Measurements from ENCODE around the gene HDAC11. TPM values are rescaled to one million over a fixed set of nuclear protein-coding genes. Genes with fewer than 3 reads are reported as not detected.
A peak's percentile ranks its signal among the peaks of the same experiment; 100 is the strongest.

HDAC11 gene
- total RNA-seq, 2 donors from 2014 or later: 24.0 to 36.1 TPM

GRCh38 chr3:13540297-13540995 lies 60.3 kb downstream of the HDAC11 start:
- TF ChIP-seq CTCF (IDR thresholded peaks at IDR 0.05): no peak
- H3K4me3 ChIP-seq: no peak overlapping the region
- no peak overlapping the region for H3K27ac ChIP-seq
- H3K36me3 ChIP-seq: no peaks in the 10 kb centered on the region
- no peaks in the 10 kb centered on the region for H3K4me1 ChIP-seq
- peak; percentile 32 for DNase-seq
- intact Hi-C loops (cut with DNase I): no loop called here
- peaks cover 5% of the 10 kb centered on the region for H3K27me3 ChIP-seq
- no peak overlapping the region for H3K9ac ChIP-seq (ENCODE audit: low read depth in 2 of 2, low read length in 2 of 2)
- no peaks in the 10 kb centered on the region for H3K9me3 ChIP-seq

- H3K36me3 ChIP-seq: no peaks in the 10 kb centered on the region
- DNase-seq: no peak
- no peak overlapping the region for H3K9ac ChIP-seq (ENCODE audit: low read depth in 2 of 2, low read length in 2 of 2)
- TF ChIP-seq CTCF (IDR thresholded peaks at IDR 0.05): no peak
- H3K9me3 ChIP-seq: no peaks in the 10 kb centered on the region
- no peaks in the 10 kb centered on the region for H3K4me1 ChIP-seq
- H3K27ac ChIP-seq: no peak overlapping the region
- H3K27me3 ChIP-seq: peaks cover 1% of the 10 kb centered on the region
- no peak overlapping the region for H3K4me3 ChIP-seq
- intact Hi-C loops (cut with DNase I): no loop called here
Observed at GRCh38 chr3:13541691-13542090, 61.6 kb downstream of the HDAC11 start.

- Histone ChIP-seq H3K4me1 (no peaks in the 10 kb centered on the region), H3K27me3 (no peaks in the 10 kb centered on the region), H3K9me3 (no peaks in the 10 kb centered on the region), H3K27ac (no peak overlapping the region), H3K36me3 (no peaks in the 10 kb centered on the region), H3K9ac (ENCODE audit: low read depth in 2 of 2, low read length in 2 of 2) (no peak overlapping the region), H3K4me3 (no peak overlapping the region)
- intact Hi-C loops (cut with DNase I): no loop called here
- no peak for TF ChIP-seq CTCF (IDR thresholded peaks at IDR 0.05)
- no peak for DNase-seq
Observed at GRCh38 chr3:13542142-13542541, 62.0 kb downstream of the HDAC11 start.

GRCh38 chr3:13543253-13543652 lies 63.1 kb downstream of the HDAC11 start:
- peak; percentile 40 for DNase-seq
- TF ChIP-seq CTCF (IDR thresholded peaks at IDR 0.05): no peak
- intact Hi-C loops (cut with DNase I): no loop called here
- H3K27me3 ChIP-seq: peaks cover 3% of the 10 kb centered on the region
- no peaks in the 10 kb centered on the region for H3K4me1 ChIP-seq
- H3K36me3 ChIP-seq: no peaks in the 10 kb centered on the region
- no peaks in the 10 kb centered on the region for H3K9me3 ChIP-seq
- H3K9ac ChIP-seq (ENCODE audit: low read depth in 2 of 2, low read length in 2 of 2): no peak overlapping the region
- H3K27ac ChIP-seq: no peak overlapping the region
- no peak overlapping the region for H3K4me3 ChIP-seq

- DNase-seq: no peak
- Histone ChIP-seq H3K9me3 (no peaks in the 10 kb centered on the region), H3K27me3 (peaks cover 8% of the 10 kb centered on the region), H3K36me3 (no peaks in the 10 kb centered on the region), H3K4me1 (no peaks in the 10 kb centered on the region), H3K4me3 (no peak overlapping the region), H3K9ac (ENCODE audit: low read depth in 2 of 2, low read length in 2 of 2) (no peak overlapping the region), H3K27ac (no peak overlapping the region)
- intact Hi-C loops (cut with DNase I): no loop called here
- no peak for TF ChIP-seq CTCF (IDR thresholded peaks at IDR 0.05)
Observed at GRCh38 chr3:13544293-13544831, 64.3 kb downstream of the HDAC11 start.

All from colonic mucosa (tissue), 4 donors.